GM18858 (cell line): Measurements from ENCODE around the gene TMEM270.

Experiments
- ATAC-seq: cut with Tn5 transposase; IDR thresholded peaks from one replicate; pipeline ENCODE4 v1.9.1; 2021; ENCODE audit not compliant: unreplicated experiment

Gene TMEM270

DNA sequence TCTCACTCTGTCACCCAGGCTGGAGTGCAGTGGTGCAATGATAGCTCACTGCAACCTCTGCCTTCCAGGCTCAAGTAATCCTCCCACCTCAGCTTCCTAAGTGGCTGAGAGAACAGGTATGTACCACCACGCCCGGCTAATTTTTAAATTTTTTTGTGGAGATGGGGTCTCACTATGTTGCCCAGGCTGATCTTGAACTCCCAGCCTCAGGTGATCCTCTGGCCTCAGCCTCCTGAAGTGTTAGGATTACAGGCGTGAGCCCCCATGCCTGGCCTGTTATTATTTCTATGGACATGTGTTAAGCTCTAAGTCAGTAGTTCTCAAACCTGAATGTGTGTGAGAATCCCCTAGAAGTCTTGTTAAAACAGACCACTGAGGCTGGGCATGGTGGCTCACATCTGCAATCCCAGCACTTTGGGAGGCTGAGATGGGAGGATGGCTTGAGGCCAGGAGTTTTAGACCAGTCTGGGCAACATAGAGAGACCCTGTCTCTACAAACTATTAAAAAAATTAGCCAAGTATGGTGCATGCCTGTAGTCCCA, 24.5 kb downstream of the TMEM270 start:
- no peak for ATAC-seq

DNA sequence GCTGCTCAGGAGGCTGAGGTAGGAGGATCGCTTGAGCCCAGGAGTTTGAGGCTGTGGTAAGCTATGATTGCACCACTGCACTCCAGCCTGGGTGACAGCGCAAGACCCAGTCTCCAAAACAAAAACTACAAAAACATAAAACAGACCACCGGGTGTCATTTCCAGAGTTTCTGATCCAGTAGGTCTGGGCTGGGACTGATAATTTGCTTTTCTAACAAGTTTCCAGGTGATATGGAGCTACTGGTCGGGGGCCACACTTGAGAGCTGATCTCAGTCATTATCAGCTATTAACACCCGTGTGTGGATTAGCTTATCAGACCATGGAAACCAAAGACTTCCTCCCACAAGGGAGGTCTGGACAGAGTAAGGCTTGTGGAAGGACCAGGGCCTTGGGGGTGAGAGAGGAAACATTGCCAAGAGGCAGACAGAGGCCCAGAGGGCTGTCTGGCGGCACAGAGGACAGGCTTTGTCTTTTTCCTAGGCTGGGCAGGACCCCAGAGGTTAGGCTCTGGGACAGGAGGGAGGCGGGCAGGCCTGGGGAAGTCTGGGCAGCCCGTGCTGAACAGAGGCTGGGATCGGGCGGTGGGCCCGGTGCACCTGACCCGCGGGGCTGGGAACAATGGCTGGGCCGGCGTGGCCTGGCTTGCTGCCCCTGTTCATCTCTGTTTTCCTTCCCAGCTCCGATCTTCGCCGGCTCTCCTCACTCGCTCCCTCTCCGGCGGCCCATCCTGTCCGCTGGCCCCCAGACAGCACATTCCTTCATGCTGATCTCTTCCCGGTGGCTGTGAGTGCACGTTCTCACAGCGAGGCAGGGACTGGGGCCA, 25.2 kb downstream of the TMEM270 start:
- no peak for ATAC-seq

DNA sequence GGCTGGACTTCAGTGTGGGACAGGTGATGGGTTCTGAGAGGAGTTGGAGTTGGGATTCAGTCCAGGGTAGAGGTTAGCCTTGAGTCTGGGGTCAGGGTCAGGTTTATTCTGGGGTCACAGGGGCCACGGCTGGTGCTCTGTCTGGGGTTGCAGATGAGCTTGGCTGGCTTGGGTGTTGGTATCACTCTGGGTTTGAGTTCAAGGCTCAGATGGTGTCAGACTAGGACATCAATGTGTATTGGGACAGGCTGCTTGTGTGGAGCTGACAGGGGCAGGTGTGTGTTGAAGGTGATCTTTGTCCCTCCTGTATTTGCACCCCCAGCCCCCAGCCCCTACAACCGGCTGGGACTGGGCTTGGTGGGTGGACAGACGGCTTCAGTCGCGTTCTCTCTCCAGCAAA, 26.8 kb downstream of the TMEM270 start:
- ATAC-seq, result no peak

DNA sequence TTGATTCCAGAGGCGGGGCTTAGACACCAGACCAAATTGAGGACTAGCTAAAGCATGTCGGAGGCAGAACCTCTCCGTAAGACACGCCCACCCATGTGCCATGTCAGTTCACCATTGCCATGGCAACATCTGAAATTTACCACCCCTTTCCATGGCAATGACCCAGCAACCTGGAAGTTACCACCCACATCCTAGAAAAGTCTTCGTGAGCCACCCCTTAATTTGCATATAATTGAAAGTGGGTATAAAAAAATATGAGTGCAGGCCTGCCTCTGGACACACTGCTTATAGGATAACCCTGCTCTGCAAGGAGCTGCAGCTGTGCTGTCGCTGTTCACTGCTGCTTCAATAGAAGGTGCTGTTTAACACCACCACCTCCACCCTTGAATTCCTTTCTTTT, 28.0 kb downstream of the TMEM270 start:
- ATAC-seq, result no peak

DNA sequence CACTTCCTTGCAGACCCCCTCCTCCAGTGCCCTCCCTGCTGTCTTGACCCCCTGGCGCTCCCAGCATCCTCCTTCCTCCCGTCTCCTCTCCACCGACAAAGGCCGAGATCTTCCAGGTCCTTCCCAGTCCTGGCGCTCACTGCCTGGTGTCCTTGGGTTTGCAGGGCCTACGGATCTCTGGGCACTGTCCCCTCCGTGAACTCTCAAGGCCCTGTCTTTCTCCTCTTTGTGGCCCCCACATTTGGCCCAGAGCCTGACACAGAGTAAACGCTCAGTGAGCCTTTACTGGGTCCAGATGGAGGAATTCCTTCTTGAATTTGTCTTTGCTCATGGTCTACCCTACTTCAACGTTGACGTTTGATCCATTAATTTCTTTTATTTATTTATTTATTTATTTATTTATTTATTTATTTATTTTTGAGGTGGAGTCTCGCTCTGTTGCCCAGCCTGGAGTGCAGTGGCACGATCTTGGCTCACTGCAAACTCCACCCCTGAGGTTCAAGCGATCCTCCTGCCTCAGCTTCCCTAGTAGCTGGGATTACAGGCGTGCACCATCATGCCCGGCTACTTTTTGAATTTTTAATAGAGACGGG, 29.7 kb downstream of the TMEM270 start:
- ATAC-seq, result no peak

DNA sequence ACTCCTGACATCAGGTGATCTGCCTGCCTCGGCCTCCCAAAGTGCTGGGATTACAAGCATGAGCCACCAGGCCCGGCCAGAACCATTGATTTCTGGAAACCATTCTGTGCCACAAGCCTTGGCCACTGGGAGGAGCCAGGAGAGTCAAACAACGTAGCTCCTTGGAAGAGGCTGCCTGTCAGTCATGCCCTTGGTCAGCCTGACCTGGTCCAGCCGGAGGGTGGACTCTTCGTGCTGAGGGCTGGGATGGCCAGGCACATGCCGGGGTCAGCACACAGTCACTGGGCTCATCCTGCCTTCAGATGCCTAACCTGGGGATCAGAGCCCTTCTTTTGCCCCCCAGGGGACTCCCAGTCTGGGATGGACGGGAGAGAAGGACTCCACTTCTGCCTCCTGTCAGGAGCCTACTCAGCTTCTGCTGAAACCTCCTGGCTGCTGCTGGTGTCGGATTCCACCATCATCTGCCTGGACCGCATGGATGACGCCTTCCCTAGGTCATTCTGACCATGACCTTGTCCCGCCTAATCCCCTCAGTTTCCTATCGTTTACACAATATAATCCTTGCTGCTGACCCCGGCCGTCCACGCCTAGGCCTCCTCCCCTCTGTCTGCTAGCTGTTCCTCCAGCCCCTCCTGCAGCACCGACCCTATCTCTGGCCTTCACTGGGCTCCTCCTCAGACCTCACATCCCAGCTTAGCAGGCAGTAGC, 30.4 kb downstream of the TMEM270 start:
- ATAC-seq, result no peak

DNA sequence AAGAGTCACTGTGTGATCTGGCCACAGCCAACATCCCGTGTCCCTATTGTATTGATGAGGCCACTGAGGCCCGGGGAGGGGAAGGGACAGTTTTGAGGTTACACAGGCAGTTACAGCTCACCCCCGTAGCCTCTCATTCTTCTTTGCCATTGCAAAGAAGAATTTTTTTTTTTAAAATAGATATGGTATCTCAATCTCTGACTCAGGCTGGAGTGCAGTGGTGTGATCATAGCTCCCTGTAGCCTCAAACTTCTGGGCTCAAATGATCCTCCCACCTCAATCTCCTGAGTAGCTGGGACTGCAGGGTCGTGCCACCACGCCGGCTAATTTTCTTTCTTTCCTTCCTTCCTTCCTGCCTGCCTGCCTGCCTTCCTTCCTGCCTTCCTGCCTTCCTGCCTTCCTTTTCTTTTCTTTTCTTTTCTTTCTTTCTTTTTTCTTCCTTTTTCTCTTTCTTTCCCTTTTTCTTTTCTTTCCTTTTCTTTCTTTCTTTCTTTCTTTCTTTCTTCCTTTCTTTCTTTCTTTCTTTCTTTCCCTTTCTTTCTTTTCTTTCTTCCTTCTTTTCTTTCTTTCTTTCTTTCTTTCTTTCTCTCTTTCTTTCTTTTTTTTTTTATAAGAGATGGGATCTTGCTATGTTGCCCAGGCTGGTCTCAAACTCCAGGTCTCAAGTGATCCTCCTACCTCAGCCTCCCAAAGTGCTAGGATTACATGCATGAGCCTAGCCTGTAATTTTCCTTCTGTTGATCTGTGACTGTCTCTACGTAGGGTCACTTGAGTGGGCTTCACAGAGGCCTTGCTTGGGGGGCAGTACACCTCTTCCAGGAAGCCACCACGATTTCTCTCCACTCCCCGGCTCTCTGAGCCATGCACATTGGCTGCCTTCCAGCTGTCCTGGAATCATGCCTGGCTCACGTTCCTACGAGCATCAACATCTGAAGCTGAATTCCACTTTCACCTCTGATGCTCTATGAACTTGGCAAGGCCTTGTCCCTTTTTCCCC, 31.3 kb downstream of the TMEM270 start:
- no peak for ATAC-seq

DNA sequence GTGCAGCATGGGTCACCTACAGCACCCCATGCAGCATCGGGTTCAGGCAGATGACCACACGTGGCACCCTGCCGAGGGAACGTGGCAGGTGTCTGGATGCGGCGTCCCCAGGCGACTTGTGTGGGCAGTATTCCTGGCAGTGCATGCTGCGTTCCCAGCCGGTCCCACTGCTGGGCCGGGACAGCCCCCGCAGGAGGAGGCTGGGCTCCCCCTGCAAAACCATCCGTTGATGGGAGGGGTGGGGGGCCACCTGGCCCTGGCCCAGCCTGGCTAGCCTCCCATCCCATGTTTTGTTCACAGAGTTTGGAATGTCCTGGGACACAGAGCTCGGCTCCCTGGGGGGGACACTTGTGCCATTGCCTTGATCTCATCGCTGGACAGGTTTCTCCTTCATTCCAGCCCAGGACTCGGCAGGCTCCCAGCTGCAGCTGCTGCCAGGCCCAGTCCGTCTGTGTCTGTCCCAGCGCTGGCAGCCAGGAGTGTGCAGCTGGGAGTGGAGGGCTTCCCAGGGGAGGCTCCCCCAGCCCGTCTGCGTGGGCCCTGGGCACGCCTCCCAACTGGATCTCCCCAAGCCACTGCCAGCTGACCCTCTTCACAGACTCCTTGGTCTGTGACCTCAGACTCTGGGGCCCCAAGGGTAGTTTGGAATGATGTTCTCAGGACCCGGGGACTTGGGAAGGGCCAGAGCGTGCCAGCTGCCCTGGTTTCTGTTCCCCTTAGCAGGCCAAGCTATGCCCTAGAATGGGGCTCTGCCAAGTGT, 32.6 kb downstream of the TMEM270 start:
- ATAC-seq, result no peak

DNA sequence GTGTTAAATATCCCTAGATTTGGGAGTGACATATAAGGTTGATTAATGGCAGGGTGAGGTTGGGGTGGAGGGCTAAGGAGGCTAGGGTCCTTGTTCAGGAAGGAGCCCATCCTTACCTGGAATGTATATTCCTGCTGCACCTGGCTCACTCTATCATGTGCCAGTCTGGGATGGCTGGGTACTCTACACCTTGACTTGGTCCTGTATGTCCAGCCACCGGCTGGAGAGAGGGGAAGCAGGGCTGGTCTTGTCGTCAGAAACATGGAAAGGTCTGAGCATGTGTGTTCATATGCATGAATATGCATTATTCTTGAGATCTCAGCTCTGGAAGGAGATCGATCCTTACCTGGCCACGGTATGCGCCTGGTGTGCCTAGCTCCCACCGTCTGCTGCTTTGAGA, 33.2 kb downstream of the TMEM270 start:
- no peak for ATAC-seq

DNA sequence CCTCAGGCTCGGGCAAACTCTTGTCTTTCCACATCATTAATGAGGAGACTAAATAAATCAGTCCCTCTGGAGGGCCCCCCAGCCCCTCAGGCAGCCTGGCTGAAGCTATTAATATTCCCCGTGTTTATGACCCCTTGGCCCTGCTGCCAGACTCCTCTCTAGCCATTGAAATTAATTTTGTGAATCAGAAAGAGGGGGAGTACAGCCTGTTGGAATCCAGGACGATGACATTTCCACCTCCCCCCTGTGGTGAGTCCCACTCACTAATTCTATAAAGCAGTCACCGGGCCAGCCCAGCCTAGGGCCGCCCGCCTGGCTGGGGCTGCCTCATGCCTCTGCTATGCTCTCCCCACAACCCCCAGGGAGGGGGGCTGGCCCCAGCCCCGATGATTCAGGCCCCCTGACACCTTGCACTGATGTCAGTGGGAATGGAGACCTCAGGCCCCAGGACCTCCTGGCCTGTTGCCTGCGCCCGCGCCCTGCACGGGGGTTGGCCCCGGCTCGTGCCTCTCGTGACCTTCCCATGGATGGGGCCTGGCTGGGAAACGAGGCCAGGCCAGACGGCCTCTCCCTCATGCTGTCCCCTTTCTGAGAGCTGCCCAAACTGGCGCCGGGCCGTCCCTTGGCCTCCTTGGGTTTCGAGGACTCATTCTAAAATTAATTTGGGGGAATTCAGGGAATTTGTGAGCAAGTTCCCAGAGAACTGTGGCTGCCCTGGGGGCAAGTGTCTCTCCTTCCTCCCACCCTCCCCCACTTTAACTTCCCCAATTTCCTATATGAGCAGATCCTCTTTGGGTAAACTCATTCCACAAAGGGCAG, 34.0 kb downstream of the TMEM270 start:
- ATAC-seq, result no peak

DNA sequence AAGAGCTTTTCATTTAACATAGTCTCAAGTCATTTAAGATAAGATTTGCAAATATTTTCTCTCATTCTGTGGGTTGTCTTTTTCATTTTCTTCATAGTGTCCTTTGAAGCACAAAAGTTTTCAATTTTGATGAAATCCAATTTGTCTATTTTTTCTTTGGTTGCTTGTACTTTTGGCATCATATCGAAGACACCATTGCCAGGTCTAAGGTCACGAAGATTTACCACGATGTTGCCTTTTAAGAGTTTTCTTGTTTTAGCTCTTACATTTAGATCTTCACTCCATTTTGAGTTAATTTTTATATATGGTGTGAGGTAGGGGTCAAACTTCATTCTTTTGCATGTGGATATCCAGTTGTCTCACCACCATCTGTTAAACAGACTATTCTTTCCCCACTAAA, 34.7 kb downstream of the TMEM270 start:
- ATAC-seq, result no peak

DNA sequence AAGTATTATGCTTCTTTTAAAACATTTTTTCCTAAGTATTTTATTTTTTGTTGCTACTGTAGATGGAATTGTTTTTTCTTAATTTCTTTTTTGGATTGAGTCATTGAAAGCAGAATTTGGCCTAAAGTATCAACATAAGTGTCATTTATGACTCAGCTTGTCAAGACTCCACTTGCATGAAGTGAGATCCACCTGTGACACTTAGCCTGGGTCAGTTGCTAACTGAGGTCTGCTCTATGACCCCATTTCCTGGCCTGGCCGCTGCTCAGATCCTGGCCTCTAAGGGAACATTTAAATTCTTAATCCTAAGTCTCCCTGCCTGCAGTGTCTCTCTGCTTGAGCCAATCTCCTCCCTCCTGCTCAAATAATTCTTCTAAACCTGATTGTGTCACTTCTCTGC, 35.5 kb downstream of the TMEM270 start:
- ATAC-seq, result no peak

DNA sequence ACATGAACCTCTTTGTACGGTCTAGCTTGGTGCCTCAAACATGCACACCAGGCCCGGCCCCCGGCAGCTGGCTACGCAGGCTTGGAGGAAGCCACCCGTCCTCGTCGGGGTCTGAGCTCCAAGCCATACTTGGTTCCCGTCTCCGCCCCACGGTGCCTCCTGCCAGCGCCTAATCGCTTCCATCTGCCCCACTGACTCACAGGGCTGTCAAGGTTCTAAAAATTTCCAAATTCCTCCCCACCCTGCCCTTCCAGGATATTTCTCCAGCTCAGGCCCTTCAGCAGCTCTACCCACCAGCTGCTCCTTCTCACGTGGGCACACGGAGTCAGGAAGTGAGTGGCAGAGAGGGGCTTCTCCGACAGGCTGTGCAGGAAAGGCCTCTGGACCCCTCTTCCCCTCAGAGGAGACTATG, 38.8 kb downstream of the TMEM270 start:
- ATAC-seq, result no peak

DNA sequence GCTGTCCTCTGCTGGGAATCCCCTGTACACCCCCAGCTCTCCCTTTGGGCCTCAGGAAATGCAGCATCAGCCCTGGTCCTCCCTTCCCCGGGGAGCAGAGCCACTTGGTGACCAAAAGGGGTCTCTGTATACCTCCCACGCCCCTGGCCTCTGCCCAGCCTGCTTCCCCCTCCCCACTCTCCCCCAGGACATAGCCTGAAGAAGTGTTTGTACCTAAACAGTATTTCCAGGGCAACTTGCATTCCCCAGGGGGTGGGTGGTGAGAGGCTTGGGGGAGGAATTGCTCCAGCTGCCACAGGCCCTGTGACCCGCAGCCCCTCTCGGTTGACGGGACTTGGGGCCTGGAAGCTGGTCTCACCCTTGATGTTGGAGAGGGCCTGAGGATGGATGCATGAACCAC, 39.3 kb downstream of the TMEM270 start:
- ATAC-seq, result no peak

DNA sequence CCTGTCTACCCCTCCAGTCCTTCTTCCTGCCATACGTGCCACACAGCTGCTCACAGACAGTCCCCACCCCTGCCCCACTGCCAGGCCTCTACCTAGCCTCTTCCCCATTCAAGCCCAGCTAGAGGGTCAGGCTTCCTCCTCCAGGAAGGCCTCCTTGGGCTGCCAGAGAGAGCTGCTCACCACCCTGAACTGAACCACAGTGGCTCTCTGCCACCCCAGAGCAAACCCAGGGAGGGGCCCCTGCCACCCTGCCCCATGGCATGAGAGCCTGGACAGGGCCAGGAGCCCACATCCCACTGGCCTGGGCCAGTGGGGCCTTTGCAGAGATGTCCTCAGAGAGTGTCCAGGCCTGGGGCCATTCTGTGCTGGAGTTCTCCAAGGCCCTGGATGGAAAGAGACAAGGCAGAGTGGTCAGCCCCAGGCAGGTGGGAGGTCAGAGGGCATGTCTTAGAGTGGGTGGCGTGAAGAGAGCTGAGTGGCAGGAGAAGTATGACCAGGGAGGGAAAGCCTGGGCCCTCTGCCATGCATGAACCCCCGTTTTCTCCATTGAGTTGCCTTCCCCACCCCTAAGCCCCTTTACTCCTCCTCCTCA, 40.4 kb downstream of the TMEM270 start:
- no peak for ATAC-seq

DNA sequence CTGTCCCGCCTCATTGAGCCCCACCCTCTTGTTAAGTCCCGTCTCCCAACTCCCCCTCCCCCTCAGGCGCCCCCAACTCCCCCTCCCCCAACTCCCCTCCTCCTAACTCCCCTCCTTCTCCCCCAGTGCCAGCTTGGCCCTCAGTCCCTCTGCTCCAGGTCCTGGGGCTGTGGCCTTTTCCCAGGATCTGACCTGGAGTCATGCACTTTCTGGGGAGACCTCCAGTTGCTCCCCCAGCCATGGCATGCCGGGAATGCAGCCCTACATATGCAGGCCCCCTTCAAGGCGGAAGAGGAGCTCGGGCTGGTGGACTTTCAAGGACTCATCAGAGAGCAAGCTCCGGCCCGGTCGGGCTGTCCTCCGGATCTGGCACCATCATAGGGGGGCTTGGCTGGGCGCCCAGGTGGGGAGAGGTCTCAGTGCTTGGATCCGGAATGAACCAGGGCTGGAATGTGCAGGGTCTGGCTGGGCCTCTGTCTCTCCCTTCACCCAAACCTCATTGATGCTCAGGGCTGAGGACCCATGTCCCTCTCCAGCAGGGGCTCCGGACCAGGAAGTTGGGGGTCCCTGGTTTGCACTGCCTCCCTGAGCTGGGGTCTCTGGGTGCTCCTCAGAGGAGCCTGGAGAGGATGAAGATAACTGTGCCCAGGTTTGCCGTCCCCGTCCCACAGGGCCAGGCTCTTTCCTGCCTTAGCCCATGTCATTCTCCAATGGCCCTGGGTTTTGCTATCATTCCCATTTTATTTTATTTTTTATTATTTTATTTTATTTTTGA, 41.1 kb downstream of the TMEM270 start:
- ATAC-seq, result no peak

DNA sequence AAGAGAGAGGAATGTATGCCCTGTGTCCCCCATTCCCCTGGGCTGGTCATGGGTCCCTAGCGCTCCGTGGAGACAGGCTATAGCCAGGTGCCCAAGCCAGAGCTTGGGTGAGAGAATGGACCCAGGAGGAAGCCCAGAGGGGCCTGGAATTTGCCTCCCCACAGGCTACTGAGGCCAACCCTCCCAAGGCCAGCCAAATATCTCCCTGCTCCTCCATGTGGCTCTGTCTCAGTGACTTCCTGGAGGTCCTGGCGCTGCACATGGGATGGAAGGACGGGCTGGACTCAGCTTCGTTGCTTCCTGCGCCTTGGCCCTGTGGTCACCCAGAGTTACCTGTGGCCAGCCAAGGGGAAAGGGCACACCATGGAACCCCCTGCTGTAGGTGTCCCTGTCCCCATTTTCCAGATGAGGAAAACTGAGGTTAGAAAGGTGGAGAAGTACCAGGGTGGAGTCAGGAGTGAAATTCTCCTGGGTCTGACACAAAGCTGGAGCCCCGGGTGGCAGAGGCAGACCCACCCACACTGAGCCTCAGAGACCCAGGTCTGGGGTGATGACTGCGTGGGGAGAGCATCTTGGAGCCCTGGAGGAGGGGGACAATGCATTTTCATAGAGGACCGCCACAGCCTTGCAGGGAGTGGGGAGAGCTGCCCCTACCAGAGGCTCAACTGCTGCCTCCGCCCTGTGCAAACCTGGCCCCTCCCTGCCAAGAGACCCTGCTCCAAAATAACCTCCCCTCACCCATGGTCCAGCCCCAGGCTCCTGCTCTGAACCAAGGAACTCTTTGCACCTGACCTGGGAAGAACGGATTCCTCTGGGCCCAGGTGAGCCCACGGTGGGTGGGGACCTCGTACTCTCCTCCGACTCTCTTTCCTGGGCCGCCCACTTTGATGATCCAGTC, 42.6 kb downstream of the TMEM270 start:
- ATAC-seq, result no peak
